IPS-15b (cell line): Measurements from ENCODE around the gene OR4N2.
"Not testable (repeated sequence)": the region's sequence is repeated elsewhere in the genome, so short reads cannot be mapped to it uniquely, and the experiment has no call there.

Experiments used
- H3K27me3 ChIP-seq: one replicate; pipeline ENCODE4 v1.6.1; 2013; ENCODE audit warnings: low read length; ENCODE audit not compliant: control insufficient read depth, insufficient read depth
- H3K36me3 ChIP-seq: one replicate; pipeline ENCODE4 v1.6.1; 2013; ENCODE audit warnings: low read length; ENCODE audit not compliant: control insufficient read depth, insufficient read depth
- H3K4me1 ChIP-seq: one replicate; pipeline ENCODE4 v1.6.1; 2013; ENCODE audit warnings: mild to moderate bottlenecking, low read length; ENCODE audit not compliant: control insufficient read depth, insufficient read depth
- H3K4me3 ChIP-seq: one replicate; pipeline ENCODE4 v1.5.1; 2013; ENCODE audit warnings: low read depth, low read length
- H3K9ac ChIP-seq: one replicate; pipeline ENCODE4 v1.6.1; 2013; ENCODE audit warnings: low read depth, mild to moderate bottlenecking, low read length
- H3K9me3 ChIP-seq: one replicate; pipeline ENCODE4 v1.6.1; 2013; ENCODE audit warnings: mild to moderate bottlenecking, low read length; ENCODE audit not compliant: control insufficient read depth, insufficient read depth

OR4N2 gene

GRCh38 chr14:19803470-19803869, at the start of gene OR4N2:
TSS of gene OR4N2 (plus strand) at chr14:19803770. CDS start at chr14:19827449, 23,679 bp downstream.
- H3K9ac ChIP-seq, H3K4me3 ChIP-seq, H3K27me3 ChIP-seq, H3K4me1 ChIP-seq, H3K36me3 ChIP-seq: not testable (repeated sequence)
- H3K9me3 ChIP-seq: peaks cover 16% of the 10 kb centered on the region

- Histone ChIP-seq H3K9me3 (peaks cover 26% of the 10 kb centered on the region), H3K9ac (no peak overlapping the region), H3K27me3 (no peaks in the 10 kb centered on the region), H3K4me1 (no peaks in the 10 kb centered on the region), H3K36me3 (no peaks in the 10 kb centered on the region), H3K4me3 (no peak overlapping the region)
Observed at GRCh38 chr14:19754172-19754571, 49.4 kb upstream of the OR4N2 start.

- not testable (repeated sequence) for H3K36me3 ChIP-seq, H3K9ac ChIP-seq, H3K27me3 ChIP-seq, H3K4me3 ChIP-seq, H3K4me1 ChIP-seq
- peaks cover 24% of the 10 kb centered on the region for H3K9me3 ChIP-seq
Observed at GRCh38 chr14:19771491-19771890, 32.1 kb upstream of the OR4N2 start.

GRCh38 chr14:19771895-19772430, 31.6 kb upstream of the OR4N2 start:
- peaks cover 26% of the 10 kb centered on the region for H3K9me3 ChIP-seq
- H3K9ac ChIP-seq: no peak overlapping the region
- H3K4me1 ChIP-seq: no peaks in the 10 kb centered on the region
- no peaks in the 10 kb centered on the region for H3K27me3 ChIP-seq
- H3K4me3 ChIP-seq: no peak overlapping the region
- H3K36me3 ChIP-seq: no peaks in the 10 kb centered on the region

GRCh38 chr14:19772454-19772853, 31.1 kb upstream of the OR4N2 start:
- H3K36me3 ChIP-seq, H3K27me3 ChIP-seq, H3K4me3 ChIP-seq, H3K9ac ChIP-seq, H3K4me1 ChIP-seq: not testable (repeated sequence)
- H3K9me3 ChIP-seq: peaks cover 26% of the 10 kb centered on the region

GRCh38 chr14:19773204-19773603, 30.4 kb upstream of the OR4N2 start, which contains the start of gene OR4M1:
TSS of gene OR4M1 (plus strand) at chr14:19773504. CDS start at chr14:19780323, 6,819 bp downstream.
- peaks cover 29% of the 10 kb centered on the region for H3K9me3 ChIP-seq
- H3K4me3 ChIP-seq, H3K36me3 ChIP-seq, H3K4me1 ChIP-seq, H3K9ac ChIP-seq, H3K27me3 ChIP-seq: not testable (repeated sequence)

- Histone ChIP-seq H3K4me1 (no peaks in the 10 kb centered on the region), H3K27me3 (no peaks in the 10 kb centered on the region), H3K9me3 (peaks cover 33% of the 10 kb centered on the region), H3K36me3 (no peaks in the 10 kb centered on the region), H3K4me3 (no peak overlapping the region), H3K9ac (no peak overlapping the region)
Observed at GRCh38 chr14:19775587-19775986, 28.0 kb upstream of the OR4N2 start.

GRCh38 chr14:19785848-19786247, 17.7 kb upstream of the OR4N2 start:
- not testable (repeated sequence) for H3K9ac ChIP-seq, H3K36me3 ChIP-seq, H3K4me3 ChIP-seq, H3K4me1 ChIP-seq, H3K27me3 ChIP-seq
- peaks cover 13% of the 10 kb centered on the region for H3K9me3 ChIP-seq

GRCh38 chr14:19787318-19787717, 16.3 kb upstream of the OR4N2 start:
- peaks cover 16% of the 10 kb centered on the region for H3K9me3 ChIP-seq
- not testable (repeated sequence) for H3K36me3 ChIP-seq, H3K27me3 ChIP-seq, H3K4me1 ChIP-seq, H3K4me3 ChIP-seq, H3K9ac ChIP-seq

GRCh38 chr14:19788150-19788549, 15.4 kb upstream of the OR4N2 start:
- not testable (repeated sequence) for H3K4me3 ChIP-seq, H3K36me3 ChIP-seq, H3K9ac ChIP-seq, H3K4me1 ChIP-seq, H3K27me3 ChIP-seq
- peaks cover 16% of the 10 kb centered on the region for H3K9me3 ChIP-seq

GRCh38 chr14:19796520-19797108, 7.0 kb upstream of the OR4N2 start:
- H3K9ac ChIP-seq, H3K27me3 ChIP-seq, H3K4me3 ChIP-seq, H3K36me3 ChIP-seq, H3K4me1 ChIP-seq: not testable (repeated sequence)
- H3K9me3 ChIP-seq: peaks cover 37% of the 10 kb centered on the region

GRCh38 chr14:19799880-19800279, 3.7 kb upstream of the OR4N2 start:
- H3K9me3 ChIP-seq: peaks cover 27% of the 10 kb centered on the region
- H3K27me3 ChIP-seq: no peaks in the 10 kb centered on the region
- H3K9ac ChIP-seq: no peak overlapping the region
- H3K4me3 ChIP-seq: no peak overlapping the region
- H3K4me1 ChIP-seq: no peaks in the 10 kb centered on the region
- H3K36me3 ChIP-seq: no peaks in the 10 kb centered on the region
